Measurements from ENCODE around the gene CALR.

DNA sequence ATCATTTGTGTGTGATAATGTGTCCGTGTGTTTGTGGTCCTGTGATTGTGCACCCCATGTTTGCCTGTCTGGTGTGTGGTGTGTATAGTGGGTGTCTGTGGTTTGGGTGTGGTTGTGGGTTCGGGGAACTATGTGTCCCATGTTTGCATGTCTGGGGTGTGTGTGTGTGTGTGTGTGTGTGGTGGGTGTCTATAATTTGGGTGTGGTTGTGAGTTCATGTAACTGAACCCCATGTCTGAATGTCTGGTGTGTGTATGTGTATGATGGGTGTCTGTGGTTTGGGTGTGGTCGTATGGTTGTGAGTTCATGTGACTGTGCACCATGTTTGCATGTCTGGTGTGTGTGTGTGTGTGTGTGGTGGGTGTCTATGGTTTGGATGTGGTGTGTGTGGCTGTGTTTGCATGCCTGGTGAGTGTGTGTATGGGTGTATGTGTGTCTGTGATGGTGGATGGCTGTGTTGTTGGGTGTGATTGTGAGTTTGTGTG is 45.8 kb downstream of the CALR start:
- TF ChIP-seq, protein P1, sequence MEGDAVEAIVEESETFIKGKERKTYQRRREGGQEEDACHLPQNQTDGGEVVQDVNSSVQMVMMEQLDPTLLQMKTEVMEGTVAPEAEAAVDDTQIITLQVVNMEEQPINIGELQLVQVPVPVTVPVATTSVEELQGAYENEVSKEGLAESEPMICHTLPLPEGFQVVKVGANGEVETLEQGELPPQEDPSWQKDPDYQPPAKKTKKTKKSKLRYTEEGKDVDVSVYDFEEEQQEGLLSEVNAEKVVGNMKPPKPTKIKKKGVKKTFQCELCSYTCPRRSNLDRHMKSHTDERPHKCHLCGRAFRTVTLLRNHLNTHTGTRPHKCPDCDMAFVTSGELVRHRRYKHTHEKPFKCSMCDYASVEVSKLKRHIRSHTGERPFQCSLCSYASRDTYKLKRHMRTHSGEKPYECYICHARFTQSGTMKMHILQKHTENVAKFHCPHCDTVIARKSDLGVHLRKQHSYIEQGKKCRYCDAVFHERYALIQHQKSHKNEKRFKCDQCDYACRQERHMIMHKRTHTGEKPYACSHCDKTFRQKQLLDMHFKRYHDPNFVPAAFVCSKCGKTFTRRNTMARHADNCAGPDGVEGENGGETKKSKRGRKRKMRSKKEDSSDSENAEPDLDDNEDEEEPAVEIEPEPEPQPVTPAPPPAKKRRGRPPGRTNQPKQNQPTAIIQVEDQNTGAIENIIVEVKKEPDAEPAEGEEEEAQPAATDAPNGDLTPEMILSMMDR (IDR thresholded peaks at IDR 0.05): no peak
- no peak for TF ChIP-seq POLR2A (IDR thresholded peaks at IDR 0.05)
